Left renal cortex interstitium (tissue), 4 donors: Measurements from ENCODE around the gene MUC2. TPM values are rescaled to one million over a fixed set of nuclear protein-coding genes. Genes with fewer than 3 reads are reported as not detected.
"Not testable (repeated sequence)": the region's sequence is repeated elsewhere in the genome, so short reads cannot be mapped to it uniquely, and the experiment has no call there.

Experiments used
- DNase-seq, 4 donors: peaks; one replicate each; pipeline ENCODE4 v3.0.0-alpha.2; 2013; ENCODE audit warnings: low read depth in 4 of 4, low spot score in 2 of 4, missing footprints in 1 of 4
- polyA plus RNA-seq, 4 donors: library from polyadenylated mRNA; unstranded; fragments of 120-200 nt; gene quantifications; one replicate each; pipeline ENCODE4 v1.2.1, GENCODE V29; 2013; ENCODE audit not compliant: insufficient read length in 4 of 4

Gene MUC2
- polyA plus RNA-seq, 4 donors = 0.08 to 0.30 (median 0.14) TPM; not detected in 1

DNA sequence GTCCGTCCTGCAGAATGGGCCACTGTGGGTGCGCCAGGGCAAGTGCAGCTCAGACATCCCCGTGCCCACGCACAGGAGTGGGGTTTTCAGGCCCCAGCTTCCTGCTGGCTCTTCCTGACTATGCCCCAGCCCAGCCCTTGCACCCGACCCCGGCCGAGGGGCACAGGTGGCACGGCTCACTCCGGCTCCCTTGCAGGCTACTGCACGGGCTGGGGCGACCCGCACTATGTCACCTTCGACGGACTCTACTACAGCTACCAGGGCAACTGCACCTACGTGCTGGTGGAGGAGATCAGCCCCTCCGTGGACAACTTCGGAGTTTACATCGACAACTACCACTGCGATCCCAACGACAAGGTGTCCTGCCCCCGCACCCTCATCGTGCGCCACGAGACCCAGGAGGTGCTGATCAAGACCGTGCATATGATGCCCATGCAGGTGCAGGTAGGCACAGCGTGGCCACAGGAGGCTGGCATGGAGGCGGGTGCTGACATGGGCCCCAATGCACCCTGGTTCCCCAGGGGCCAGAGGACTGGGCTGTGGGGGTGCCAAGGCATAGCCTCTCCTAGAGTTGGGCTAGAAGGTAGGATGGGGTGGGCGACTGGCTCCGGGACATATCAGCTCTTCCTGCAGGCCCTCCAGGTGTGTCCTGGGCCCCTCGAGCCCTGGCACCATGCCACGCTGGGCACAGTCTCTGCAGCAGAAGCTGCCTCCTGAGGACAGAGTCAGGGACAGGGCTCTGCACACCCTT is 27.7 kb downstream of the MUC2 start:
- DNase-seq = no peak

DNA sequence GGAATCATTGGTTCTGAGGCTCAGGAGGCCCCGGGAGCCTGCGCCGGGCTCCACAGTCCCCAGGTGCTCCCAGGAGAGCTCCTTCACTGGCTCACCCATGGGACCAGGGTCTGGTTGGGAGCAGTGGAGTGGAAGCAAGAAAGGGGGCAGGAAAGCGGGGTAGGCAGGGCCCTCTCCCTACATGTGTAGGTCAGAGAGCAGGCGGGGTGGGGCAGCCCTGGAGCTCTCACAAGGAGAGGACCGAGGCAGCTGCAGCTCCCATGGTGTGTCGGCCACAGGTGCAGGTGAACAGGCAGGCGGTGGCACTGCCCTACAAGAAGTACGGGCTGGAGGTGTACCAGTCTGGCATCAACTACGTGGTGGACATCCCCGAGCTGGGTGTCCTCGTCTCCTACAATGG is 28.3 kb downstream of the MUC2 start:
- no peak for DNase-seq

DNA sequence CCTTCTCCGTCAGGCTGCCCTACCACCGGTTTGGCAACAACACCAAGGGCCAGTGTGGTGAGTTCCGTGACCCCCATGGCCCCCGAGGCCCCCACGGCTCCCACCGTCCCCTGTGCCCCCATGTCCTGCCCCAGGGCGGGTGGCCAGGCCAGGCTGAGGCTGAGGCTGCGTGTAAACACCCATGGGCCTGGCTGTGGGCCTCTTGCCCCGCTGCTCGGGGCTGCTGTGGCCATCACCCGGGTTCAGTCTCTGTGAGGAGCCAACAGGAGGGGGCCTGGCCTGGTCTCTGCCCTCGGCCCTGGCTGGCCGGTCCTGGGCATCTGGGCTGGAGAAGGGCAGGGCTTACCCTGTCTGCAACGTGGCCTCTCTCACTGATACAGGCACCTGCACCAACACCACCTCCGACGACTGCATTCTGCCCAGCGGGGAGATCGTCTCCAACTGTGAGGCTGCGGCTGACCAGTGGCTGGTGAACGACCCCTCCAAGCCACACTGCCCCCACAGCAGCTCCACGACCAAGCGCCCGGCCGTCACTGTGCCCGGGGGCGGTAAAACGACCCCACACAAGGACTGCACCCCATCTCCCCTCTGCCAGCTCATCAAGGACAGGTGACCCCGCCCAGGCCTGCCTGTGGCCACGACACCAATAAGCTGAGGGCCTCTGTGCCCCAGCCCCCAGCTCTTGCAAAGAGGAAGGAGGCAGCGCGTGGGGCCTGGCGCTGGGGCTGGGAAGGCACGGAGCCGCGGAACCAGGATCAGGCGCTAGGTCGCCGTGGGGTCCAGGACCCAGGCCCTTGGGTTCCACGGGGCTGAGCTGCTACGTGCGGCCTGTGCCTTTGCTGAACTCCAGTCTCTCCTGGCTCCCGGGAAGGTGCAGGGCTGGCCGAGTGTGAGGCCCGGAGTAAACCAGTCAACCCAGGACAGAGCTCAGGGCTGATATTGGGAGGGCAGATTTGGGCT is 29.0 kb downstream of the MUC2 start:
- no peak for DNase-seq

DNA sequence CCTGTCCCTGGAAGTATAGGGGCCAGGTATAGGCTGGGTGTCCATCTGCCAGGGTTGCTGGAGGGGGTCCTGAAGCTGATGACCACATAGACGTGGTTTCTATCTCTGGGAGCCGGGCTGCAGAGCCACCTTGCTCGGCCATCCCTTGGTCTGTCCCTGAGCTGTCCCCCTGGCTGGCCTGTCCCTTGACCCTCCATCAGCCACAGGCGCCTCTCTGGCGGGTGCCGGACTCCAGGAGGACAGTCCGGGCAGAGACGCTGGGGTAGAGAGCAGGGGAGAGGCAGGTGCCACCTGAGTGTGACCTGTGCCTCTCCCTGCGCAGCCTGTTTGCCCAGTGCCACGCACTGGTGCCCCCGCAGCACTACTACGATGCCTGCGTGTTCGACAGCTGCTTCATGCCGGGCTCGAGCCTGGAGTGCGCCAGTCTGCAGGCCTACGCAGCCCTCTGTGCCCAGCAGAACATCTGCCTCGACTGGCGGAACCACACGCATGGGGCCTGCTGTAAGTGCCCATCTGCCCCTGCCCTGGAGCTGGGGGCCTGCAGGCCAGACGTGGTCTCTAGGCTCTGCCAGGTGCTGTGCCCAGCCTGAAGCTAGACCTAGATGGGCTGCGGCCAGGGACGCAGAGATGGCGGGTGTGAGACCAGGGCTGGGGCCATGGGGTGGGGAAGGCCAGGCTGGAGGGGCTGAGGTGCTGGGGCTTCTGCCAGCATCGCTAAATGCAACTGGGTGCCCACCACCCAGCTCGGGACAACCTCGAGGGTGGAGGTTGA is 29.9 kb downstream of the MUC2 start:
- no peak for DNase-seq

DNA sequence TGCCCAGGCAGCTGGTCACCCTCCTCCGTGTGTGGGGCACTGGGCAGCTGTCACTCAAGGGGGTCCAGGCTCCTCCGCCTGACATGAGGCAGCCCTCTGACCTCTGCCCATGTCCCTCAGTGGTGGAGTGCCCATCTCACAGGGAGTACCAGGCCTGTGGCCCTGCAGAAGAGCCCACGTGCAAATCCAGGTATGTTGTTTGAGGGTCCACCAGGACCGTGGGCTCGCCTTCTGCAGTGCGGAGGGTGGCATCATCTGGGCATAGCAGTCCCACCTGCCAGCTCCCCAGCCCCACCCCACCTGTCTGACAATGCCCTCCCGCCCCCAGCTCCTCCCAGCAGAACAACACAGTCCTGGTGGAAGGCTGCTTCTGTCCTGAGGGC is 30.5 kb downstream of the MUC2 start:
- DNase-seq = no peak

DNA sequence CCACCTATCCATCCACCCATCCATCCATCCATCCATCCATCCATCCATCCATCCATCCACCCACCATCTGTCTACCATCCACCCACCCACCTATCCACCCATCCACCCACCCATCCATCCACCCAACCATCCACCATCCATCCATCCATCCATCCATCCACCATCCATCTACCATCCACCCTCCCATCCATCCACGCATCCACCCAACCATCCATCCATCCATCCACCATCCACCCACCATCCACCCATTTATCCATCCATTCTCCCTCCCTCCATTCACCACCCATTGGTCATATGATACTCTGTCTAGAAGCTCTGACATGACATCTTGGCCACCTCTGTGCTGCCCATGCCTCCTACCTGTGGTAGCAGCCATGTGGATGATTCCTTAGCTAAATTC is 31.7 kb downstream of the MUC2 start:
- no peak for DNase-seq

DNA sequence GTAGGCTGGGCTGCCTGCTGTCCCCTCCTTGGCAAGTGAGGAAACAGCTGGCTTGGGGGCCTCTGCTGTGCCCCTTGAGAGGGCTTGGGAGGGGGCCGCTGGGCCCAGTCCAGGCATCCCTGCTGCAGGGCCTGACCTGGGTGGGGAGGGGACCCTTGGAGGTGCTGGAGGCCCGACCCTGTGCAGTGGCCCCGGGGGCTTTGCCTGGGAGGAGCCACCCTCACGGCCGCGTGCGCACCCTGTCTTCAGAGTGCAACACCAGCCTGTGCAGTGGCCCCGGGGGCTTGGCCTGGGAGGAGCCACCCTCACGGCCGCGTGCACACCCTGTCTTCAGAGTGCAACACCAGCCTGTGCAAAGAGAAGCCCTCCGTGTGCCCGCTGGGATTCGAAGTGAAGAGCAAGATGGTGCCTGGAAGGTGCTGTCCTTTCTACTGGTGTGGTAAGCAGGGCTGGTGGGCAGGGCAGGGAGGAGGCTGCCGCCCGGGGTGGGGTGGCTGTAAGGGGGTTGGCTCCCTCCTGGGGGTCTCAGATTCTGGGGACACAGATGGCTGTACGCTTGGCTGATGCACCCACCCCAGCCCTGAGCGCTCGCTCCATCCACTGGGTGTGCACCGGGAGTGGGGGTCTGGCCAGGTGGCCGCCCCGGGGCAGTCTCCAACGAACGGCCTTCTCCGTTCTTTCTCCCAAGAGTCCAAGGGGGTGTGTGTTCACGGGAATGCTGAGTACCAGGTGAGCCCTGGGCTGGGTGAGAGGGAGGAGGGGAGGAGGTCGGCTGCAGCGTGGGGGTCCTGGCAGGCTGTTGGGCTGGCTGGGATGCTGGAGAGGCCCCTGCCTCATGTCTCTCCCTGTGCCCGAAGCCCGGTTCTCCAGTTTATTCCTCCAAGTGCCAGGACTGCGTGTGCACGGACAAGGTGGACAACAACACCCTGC is 32.9 kb downstream of the MUC2 start:
- DNase-seq = no peak

DNA sequence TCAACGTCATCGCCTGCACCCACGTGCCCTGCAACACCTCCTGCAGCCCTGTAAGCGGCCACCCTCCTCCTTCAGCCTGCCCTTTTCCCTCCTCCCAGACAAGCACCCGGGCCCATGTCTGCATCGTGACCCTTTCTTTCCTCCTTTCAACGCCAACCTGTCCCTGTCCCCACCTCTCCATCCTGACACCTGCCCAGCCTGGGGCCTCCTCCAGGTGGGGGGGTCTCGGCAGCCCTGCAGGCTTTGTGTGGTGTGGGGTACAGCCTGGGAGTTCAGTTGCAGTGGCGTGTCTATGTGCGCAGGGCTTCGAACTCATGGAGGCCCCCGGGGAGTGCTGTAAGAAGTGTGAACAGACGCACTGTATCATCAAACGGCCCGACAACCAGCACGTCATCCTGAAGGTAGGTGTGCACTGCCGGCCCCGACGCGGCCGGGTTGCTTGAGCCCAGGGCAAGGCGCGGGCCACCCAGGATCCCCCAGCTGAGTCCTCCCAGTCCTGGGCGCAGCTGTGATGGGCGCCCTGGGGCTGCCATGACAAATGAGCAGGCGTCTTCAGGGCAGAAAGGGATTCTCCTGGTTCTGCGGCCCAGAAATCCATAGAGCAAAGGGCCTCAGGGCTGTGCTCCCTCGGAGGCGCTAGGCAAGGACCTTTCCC is 33.7 kb downstream of the MUC2 start:
- no peak for DNase-seq

DNA sequence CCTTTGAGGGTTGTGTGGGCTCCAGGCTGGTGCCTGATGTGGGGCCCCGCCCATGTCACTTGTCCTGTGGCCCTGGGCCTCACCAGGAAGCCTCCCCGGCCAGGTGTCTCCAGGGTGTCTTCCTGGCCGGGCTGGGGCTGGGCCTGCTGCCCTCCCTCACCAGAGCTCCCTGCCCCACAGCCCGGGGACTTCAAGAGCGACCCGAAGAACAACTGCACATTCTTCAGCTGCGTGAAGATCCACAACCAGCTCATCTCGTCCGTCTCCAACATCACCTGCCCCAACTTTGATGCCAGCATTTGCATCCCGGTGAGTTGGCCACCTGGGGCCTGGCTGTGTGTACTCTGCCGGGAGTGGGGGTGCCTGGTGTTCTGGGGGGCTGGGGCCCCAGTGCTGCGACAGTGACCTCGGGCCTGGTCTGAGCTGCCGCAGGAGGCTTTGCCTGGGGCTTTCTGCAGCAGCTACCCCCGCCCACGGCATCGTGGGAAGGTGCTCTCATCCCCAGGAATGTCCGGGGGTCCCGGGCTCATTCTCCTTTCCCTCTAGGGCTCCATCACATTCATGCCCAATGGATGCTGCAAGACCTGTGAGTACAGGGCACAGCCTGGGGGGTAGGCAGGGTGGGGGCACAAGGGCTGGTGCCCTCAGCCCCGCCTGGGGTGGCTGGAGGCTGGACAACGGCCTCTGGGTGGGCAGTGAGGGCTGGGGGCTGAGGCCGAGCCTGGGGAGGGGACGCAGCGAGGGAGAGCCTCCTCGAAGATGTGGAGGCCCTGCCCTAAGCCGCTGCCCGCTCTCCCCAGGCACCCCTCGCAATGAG is 34.6 kb downstream of the MUC2 start:
- no peak for DNase-seq

DNA sequence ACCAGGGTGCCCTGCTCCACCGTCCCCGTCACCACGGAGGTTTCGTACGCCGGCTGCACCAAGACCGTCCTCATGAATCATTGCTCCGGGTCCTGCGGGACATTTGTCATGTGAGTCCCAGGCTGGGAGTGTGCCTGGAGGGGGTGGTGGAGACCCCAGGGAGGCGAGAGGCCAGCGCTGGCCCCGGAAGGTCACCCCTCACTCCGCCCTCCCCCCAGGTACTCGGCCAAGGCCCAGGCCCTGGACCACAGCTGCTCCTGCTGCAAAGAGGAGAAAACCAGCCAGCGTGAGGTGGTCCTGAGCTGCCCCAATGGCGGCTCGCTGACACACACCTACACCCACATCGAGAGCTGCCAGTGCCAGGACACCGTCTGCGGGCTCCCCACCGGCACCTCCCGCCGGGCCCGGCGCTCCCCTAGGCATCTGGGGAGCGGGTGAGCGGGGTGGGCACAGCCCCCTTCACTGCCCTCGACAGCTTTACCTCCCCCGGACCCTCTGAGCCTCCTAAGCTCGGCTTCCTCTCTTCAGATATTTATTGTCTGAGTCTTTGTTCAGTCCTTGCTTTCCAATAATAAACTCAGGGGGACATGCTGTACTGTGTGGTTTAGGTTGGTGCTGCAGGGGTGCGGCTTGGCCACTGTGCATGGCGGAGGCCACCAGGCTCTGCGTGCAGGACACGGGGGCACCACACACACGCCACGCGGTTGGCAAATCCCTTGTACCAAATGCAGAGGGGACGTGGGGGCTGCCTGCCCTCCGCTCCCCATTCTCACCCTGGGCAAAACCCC is 35.4 kb downstream of the MUC2 start:
- no peak for DNase-seq

DNA sequence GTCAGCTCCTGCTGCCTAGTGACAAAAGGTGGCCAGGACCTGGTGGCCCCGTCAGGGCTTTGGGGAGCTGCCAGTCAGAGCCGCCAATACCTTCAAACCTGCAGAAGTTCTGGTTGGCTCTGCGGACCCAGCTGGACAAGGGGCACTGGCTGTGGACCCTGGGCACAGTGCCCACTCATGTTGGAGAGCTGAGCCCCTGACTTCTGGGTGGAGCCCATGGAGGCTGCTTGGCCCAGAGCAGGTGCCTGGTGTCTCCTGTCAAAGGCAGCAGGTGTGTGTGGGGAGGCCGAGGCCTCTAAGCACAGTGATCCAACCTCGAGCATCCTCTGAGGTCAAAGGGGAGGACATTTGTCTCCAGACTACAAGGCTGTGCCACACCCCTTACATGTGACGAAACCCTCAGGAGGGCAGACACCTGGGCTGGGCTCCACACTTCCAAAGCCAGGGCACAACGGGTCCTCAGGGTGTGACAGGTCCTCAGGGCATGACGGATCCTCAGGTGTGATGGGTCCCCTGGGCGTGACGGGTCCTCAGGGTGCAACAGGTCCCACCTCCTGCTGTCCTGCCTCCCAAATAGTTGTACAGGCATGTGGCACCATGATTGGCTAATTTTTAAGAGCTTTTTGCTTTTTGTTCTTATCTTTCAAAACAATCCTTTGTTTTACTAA is 37.0 kb downstream of the MUC2 start:
- no peak for DNase-seq

DNA sequence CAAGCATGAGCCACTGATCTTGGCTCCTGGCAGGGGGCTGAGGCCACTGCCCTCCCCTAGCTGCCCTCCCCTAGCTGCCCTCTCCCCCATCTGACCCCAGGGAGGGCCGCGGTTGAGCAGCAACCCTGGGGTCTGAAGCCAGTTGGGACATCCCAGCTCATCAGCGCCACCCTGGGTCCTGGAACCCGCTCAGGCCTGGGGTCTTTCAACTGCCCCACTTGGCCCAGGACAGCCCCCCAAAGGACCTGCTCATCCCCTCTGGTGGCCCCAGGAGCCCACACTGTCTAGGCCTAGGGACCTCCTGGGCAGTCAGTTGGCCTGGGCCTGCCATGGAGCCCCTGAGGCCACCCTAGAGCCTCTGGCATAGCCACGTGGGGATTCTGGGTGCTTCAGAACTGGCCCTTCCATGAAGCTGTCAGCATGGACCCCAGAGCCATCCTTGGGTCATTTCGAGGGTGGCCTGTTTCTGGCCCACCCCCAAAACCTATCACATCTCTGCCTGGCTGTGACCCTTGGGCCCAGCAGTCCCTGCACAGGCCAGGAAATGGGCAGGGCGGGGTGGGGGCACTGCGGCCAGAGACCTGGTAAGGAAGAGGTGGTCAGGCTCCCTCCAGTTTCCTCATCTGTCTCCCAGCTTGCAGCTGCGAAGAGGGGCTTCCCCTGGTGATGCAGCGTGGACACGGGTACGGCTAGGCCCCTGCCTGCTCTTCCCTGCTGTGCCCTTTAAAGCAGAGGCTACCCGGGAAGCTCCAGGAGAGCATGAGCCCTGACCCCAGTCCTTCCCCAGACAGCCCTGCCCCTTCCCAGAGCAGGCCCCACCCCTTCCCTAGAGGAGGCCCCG is 37.9 kb downstream of the MUC2 start:
- no peak for DNase-seq

DNA sequence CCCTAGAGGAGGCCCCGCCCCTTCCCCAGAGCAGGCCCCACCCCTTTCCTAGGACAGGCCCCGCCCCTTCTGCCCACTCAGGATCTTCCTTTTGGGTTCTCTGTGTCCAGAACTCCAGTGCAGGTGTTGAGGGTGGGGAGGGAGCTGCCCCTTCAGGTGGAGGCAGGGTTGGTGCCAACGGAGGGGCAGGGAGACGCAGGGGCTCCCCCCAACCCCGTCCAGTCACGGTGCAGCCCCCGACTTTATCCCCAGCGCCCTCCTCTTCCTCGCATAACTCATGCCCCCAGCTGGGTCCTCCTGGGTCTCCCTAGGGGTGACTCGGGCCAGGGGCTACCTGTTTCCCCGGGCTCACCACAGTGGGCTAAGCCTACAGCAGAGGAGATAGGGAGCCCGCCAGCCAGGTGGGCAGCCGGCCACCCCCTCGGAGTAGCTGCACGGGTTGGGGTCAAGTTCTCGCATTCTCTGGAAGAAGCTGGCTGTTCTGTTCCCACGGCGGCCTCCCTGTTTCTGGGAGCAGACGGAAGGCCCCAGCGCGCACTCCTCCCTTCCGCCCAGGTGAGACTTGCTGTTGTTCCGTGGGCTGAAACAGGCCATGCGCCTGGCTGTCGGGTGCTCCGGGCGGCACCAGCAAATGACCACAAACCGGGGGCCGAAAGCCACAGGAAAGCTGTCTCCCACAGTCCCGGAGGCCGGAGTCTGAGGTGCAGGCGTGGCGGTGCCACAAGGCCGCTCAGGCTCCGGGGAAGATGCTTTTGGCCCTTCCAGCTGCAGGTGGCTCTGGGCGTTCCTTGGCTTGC is 38.9 kb downstream of the MUC2 start:
- no peak for DNase-seq

DNA sequence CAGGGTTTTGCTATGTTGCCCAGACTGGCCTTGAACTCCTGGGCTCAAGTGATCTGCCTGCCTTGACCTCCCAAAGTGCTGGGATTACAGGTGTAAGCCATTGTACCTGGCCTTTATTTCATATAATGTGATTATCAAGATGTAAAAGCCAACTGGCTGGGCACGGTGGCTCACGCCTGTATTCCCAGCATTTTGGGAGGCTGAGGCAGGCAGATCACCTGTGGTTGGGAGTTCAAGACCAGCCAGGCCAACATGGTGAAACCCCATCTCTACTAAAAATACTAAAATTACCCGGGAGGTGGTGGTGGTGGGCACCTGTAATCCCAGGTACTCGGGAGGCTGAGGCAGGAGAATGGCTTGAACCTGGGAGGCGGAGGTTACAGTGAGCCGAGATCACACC is 40.6 kb downstream of the MUC2 start:
- DNase-seq = not testable (repeated sequence)

DNA sequence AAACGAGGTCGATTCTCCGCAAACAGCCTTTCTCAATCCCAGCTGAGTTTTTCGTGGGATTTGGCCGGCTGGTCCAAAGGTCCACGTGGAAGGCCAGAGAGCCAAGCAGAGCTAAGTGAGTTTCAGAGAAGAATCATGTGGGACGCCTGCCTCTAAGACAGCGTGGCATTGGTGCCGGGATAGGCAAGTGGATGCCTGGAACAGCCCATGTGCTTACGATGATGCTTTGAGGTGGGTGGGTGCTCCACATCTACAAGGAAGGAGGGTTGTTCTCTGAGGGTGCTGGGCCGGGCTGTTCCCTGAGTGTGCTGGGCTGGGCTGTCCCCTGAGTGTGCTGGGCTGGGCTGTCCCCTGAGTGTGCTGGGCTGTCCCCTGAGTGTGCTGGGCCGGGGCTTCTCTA is 41.4 kb downstream of the MUC2 start:
- DNase-seq = no peak
